Kidney tubule cell (primary cell): ENCODE data around the gene PGC.
A peak's percentile ranks its signal among the peaks of the same experiment; 100 is the strongest.

ENCODE experiments used
- DNase-seq: peaks from one replicate; pipeline ENCODE4 v3.0.0-alpha.2; 2018; ENCODE audit warnings: low spot score

Gene PGC

DNA sequence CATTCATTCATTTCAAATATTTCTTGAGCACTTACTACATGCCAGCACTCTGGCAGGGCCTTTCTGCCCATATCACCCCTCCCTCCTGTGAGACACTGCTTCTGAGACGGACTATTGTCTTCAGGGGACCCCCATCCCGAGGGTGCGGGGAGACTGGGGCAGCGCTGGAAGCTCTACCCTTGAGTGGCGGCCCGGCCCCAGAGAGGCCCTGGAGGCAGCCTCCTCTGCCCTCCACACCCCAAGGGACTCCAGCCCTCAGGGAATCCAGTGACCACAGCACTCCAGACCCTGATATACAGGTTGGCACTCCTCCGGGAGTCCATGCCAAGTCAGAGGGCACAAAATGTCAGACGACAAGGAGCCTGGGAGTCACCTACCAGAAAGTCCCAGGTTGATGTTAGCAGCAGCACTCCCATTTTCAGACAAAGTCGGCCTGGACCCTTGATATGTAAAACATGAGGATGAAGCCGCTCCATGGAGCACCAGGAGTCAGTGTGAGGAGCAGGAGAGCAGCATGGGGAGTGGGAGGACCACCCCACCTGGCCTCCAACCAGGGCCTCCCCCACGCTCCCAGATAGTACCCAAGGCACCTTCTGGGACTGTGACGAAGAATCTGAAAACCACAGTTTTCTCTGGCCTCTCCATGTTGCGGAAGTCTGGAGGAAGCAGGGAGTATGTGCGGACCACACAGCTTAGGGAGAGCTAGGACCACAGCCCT lies 32.5 kb downstream of the PGC start:
- DNase-seq, result no peak

DNA sequence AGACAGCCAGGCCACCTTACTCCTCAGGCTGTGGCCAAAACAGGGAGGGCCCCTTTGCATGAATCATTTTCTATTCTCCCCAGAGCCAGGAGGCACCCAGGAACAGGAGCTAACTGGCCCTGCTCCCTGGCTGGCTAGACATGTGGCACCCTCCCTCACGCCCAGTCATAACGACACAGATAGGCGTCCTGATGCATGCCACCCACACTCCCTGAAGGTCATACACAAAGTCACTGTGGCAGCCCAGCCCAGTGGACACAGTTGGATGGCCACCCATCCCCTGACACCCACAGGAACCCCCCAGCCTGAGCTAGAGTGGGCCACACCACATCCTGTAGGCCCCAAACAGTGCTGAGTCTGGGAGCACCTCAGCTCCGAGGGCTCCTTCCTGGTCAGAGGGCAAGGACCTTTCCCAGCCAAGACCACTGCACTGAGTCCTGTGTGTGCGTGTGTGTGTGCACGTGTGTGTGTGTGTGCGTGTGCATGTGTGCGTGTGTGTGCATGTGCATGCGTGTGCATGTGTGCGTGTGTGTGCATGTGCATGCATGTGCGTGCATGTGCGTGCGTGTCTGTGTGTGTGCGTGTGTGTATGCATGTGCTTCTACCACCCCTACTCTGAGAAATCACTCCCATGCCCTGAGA lies 33.4 kb downstream of the PGC start:
- DNase-seq, result peak; percentile 85

DNA sequence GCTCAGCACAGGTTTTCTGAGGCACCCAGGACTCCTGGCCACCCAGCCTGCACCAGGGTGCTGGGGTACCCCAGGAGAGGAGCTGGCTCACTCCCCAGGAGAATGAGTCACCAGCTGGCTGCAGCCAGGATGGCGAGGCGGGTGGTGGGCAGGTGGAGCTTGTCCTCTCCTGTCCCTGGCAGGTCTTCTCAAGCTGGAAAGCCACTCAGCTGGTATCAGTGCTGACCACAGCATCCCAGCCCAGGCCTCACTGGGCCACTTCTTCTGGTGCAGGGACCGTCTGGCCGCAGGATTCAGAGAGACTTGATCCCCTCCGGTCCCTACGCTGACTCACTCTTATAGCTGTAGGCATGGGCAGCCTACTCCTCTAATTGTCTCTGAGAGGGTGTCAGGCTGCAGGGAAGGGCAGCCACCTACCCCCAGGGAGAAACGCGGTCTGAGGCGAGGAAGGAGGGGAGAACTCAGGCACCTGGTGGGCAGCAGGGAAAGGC lies 34.0 kb downstream of the PGC start:
- DNase-seq, result peak; percentile 86

DNA sequence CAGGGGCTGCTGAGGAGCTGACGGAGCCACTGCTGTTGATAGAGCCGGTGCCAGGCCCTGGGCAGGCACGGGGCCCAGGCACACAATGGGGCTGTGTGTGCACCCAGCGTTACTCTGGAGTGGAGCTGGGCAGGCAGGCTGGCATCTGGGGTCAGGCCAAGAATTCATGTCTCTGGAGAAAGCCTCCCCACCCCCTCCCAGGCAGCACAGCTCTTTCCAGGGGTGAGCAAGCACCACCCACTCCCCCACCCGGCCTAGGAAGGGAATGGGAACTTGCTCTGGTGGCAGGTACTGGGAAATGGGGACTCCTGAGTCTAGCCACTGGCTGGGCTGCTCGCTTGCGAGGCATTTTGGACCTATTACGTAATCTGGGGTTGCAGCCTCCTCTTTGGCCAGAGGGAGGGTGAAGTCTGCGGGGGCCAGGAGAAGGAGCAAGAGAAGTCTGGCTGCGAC lies 34.5 kb downstream of the PGC start:
- DNase-seq, result peak; percentile 79

DNA sequence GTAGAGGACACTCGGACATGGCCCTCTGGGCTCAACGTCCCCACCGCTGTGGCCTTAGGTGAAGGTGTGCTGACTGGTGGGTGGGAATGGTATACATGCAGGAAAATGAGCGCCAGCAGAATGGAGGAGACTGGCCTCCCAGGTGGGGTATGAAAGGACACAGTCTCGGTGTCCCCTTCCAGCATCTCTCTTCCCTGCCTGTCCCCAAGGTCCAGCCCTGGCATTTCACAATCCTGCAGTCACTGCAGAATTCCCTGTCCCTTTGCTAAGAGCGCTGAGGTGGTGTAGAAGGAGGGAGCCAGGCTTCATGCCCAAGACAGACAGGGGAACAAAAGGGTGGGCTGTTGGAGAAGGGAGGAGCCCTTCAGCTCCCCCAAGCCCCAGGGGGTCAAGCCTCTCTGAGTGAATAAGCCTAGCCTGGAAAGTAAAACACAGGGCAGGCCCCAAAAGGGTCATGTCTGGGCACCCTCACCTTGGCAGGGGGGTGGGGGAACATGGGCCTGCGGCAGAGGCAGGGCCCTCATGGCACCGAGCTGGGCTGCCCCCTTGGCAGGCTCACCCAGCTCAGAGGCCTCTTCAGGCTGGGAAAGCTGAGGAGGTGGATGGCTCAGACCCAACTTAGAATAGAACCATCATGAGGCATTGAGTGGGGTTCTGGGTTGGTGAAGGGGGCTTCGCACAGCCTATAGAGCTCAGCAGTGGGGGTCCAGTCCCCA lies 35.7 kb downstream of the PGC start:
- DNase-seq, result no peak

DNA sequence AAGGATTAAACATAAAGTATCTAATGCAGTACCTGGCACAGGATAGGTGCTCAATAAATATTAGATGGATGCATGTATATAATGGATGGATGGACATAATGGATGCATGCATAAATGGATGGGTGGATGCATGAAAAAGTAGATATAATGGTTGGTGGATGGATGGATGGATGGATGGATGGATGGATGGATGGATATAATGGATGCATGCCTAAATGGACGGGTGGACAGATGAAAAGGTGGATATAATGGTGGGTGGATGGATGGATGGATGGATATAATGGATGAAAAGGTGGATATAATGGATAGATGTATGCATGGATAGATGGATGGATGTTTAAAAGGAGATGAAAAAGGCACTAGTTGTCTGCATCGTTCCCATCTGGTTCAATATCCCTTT lies 37.8 kb downstream of the PGC start:
- DNase-seq, result no peak

DNA sequence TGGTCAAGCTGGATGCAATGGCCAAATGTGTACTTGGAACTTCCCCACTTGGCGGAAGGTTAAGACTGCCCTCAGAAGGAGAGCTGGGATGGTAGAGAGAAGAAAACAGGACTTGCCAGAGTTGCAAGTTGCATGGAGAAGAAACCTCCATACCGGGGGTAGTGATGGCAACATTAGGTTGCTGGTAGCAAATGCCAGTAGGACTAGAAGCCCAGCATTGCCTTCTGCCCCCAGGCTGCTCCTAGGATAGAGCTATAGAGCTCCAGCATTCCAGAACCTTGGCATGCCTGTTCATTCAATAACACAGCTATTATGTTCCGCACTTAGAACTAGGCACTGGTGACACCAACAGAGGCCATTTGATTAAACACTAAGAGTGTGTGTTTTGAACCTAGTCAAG lies 38.3 kb downstream of the PGC start:
- DNase-seq, result no peak

DNA sequence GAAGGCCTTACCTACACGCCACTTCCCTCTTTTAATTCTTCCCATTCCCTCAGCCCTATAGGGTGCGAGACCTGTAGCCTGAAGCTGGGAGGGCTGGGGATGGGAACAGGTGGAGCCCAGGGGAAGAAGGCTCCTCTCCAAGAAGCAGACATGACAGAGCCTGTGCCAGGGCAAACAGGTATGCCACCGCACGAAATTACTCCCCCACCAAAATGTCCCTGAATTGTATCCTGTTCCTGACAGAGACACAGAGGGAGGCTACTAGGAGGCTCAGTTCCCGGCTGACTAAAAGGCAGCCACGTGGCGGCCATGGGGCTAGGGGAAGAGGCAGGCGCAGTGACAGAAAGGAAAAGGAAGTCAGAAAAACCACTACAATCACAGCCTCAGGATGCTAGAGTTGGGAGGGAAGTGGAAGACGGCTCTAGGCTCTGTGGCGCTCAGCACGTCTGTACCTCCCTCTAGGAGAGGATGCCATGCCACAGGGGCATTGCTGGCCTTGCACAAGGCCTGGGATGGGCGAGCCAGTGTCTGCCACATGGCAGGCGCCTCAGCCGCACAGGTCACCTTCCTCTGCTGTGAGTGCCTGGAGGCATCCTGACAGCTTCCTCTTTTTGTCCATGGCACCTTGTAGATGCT lies 39.5 kb downstream of the PGC start:
- DNase-seq, result no peak

DNA sequence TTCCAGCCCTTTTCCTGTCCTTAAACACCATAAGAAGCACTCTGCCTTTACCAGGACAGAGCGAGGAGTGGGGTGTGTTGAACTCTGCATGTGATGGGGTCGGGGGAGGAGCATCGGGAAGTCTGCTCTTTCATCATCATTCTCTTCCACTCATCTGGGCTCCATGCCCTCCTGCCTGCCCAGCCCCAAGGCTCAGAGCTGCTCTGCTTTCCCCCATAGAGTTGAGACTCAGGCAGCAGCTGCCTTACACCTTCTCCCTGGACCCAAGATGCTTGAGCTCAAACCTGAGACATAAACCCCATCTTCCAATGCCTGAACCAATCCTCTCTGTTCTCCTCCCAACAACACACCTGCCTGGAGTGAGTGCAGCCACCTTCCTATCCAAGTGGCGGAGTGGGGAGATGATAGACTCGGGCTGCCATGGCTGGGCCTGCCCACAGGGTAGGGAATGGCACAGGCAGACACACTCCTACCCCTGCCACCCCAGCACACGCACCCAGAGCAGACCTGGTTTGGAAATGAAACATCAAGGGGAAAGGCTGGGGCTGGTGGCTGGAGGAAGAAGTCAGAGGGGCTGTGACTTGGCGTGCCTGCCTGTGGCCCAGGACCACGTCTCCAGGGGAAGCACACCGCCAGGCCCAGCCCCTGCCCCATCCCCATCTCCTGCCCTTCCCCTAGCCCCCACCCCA lies 40.2 kb downstream of the PGC start:
- peak; percentile 35 for DNase-seq

DNA sequence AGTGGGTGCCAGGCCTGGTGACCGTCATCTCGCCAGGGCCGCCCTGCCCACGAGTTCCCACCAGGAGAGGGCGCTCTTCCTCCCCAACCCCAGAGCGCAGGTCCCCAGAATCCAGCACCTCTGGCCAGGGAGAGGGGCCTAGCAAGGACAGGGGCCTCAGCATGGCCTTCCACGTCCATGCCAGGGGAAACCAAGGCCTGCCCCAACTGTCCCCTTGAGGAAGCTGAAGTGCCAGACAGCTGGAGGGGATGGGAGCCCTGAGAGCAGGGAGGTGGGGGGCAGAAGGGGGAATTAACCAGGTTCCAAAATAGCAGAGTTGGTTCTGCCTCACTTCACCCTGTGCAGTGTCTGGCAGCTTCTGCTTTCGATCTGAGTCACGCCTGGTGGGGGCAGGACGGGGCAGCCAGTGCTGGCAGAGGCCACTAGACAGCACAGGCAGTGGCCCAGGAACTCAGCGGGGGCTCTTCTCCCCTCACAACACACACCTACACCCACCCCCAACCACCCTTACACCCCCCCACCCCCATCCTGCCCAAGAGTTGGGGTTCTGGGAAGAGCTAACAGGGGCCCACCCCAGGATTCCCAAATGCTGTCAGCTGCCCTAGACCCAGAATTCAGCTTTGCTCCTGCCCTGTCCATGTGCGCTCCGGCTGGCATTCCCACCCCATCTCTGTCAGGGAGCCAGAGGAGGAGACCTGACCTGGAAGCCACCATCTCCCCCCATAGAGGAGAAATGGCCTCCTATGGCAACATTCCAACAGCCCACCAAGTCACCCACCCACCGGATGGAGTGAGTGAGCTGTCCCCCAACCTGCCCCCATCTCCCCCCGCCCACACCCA lies 41.0 kb downstream of the PGC start:
- DNase-seq, result peak; percentile 86

DNA sequence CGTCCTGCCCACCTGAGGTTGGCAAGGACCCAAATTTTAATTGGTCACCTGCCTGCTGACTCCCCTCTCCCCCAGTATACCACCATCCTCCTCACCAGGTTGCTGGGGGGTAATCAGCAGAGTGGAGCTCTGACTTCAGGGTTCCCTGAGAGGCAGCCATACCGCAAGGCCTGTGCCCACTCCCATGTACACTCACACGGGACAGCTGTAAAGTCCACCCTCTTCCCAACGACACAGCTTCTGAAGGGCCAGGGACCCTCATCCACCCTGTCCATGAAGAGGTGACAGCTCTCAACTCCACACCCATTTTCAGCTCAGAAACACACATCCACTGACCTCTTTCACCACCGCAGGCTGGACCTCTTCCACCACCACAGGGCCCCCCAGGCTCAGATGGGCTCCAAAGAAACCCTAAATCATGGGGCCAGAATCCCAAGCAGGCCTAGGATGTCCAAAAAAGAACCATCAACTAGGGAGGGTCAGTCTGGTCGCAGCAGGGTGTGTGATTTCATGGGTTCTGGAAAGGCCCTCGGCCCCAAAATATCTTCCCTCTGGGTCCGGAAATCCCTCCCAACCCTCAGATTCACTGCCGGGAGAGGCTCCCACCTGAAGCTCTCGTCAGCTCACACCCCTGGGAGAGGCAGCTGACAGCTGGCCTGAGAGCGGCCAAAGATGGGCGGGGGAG lies 41.7 kb downstream of the PGC start:
- DNase-seq, result no peak

DNA sequence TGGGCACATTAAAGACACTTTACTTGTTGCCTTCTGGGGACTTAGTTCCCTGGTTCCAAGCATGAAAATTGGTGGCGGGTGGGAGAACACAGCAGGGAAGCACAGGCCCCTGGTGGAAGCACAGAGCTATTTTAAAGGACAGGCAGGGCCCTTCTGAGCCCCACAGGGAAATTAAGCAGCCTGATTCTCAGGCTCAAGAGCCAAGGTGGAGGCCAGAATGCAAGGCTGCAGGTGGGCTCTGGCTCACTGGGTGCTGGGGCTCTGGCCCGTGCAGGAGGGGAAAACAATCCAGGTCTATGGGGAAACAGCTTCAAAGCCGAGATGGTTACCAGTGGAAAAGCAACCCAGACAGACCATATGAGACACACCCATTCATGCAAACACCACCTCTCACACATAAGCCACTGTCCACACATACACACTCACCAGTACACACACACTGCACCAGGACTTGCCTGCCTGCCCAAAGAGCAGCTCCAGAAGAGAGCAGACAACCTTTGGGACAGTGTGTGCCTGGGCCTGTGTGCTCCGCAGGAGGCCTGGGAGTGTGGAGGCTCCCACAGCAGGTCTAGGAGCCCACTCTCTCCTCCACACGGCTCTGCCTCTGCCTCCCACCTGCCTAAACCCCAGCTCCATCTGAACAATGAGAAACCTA lies 42.4 kb downstream of the PGC start:
- no peak for DNase-seq

DNA sequence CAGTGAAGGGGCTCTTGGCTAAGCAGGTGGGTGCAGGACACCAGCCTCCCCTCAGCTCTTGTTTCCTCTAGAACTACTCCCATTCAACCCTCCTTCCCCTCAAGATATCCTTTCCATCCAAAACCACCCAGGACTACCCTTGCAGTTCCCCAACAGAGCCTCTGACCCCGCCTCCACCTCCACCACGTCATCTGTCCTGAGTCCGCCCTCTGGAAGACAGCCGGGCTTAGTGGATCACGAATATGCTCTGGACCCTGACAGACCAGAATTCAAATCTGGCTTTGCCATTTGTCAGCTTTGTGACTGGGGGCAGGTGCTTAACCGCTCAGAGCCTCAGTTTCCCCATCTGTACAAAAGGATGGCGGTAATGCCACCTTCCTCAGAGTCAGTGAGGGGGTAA lies 43.2 kb downstream of the PGC start:
- no peak for DNase-seq

DNA sequence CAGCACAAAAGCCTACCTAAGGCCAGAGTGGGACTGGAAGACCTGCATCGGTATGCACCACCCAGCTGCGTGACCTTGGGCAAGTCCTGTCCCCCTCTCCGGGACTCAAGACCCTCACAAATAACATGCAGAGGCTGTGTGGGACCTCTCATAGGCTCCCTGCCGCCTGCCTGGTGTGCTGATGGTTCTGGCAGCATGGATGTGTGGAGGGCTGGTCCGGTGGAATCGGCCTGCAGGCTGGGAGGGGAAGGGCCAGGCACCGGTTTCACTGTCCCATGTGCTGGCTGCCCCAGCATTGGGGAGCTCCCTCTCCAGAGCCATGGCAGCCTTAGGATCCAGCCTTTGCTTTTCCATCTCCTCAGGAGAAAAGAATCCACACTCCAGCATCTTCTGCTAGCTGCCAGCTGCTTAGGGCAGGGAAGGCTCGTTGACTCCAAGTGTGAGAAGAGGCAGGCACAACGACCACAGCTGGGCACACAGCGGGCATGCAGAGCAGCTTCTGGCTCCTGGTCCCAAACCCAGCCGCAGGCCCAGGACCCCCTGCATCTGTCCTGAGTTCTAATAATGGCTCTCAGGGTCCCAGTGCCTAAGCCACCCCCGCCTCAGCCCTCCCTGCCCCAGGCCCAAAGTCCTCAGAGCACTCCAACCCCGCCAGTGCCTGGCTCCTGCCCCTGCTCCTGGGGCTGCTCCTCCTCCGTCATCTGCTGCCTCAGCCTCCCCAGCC lies 44.3 kb downstream of the PGC start:
- no peak for DNase-seq

DNA sequence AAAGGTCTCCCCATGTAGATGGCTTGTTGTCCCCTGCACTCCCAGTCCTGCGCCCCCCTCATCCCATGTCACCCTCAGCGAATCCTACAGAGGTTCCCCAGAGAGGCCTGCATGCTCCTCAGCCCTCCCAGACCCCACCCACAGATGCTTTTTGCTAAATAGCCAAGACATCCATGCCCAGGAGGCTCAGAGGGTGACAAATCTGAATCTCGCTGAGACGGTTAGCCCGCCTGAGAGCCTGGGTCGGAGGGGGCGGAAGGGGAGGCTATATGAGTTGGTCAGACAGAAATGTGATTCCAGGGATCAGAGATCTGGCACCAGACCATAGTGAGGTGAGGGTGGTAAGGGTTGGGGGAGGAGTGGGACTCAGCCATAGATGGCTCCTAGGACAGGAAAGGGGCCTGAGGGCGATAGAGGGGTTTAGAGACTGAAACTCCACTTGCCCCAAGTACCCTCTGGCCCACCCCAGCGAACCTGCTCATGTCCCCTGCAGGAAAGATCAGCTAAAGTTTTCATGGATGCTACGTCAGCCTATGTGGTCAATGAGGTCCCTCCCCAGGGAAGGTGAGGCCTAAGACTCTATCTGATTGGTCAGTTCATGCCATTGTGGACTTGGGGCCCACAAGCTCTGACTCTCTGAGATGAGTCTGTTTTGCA lies 45.0 kb downstream of the PGC start:
- no peak for DNase-seq

DNA sequence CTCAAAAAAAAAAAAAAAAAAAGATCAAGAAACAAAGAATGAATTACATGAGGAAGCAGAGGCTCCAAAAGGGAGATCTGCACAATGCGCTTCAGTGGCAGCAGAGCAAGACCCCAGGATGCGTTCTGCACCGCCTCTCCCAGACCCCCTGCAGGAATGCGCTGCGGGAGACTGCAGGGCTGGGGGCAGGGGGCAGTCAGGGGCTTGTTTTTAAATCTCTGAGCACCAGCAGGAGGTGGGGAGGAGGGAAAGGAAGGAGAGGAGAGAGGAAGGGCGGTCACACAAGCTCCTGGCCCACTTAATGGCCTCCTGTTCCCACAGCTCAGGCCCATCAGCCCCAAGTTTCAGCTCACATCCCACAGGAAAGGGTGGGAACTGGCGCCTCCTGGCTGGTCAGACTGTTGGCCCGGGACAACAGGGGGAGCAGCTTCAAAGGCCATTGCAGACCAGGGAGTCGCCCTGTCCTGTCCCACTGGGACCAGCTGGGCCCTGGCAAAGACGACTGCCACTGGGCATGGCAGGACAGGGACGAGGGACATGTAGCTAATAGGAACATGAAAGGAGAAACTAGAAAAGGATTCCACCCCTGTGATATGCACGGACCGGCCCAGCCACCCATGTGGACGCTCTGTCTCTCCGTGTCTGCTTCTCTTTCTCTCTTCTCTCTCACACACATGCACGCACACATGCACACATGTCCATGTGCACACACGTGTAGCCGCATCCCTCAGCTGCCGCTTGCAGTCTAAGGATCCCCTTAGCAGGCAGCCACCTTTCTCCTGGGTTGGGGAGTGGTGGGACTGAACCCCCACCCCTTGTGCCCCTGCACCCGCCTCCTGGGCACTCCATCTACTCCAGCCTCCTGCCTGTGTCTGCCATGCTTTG lies 46.5 kb downstream of the PGC start:
- DNase-seq, result no peak

DNA sequence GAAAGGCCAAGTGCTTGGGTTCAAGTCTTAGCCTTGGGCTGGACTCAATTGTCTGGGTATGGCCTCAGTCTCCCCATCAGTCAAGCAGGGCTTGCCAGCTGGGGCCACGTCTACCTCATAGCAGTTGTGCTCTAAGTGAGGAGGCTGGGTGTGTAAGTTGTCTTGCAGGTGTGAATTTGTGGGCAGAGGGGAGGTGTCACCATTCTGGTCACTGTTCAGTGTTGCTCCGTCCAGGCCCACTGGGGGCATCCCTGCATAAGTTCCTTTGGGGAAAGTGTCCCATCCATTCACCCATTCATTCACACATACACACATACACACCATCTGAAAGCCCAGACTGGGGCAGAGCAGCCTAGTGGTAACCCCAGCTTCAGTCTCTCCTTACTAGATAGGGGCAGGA lies 48.1 kb downstream of the PGC start:
- no peak for DNase-seq
